C4-2B (cell line): Measurements from ENCODE around the gene DLEU7.

ENCODE experiments used
- CTCF ChIP-seq: fragments of 450-650 bp; conservative IDR thresholded peaks from 2 replicates; pipeline ENCODE4 v1.5.1; 2017; ENCODE audit warnings: mild to moderate bottlenecking
- ZFX ChIP-seq: fragments of 450-650 bp; IDR thresholded peaks from 2 replicates; pipeline ENCODE4 v1.6.1; 2017

DNA sequence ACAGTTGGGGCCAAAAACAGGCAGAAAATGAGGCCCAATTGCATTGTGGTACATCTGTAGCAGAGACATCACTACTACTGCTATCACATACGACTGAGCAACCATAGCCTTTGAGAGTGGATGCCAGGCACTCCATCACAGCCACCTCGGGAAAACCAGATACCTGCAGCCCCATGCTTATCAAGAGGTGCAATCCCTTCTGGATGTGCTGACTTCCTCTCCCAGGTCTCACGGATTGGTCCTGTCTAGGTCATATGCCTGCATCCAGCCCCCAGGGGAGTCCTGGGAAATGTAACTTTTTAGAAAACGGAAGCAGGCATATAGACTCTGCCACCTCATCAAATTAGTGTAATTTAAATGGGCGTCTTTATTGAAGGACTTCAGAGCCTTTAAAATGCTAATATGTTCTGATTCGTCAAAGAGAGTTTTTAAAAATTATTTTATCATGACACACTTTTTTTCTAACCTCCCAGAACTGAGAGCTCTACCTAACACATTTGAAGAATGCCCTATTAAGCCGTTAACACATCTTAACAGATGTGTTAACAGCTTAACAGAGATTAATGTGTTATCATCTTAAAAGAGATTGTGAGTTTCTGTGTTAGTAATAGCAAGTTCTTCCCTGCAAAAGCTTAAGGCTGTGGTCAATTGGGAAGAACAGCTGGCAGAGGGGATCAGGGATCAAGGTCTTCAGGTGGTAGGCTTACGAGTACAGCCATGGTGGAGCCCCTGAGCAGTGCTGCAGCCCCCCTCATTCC is 63.9 kb downstream of the DLEU7 start:
- no peak for TF ChIP-seq CTCF
- no peak for TF ChIP-seq ZFX
